HepG2 (cell line): ENCODE results near the gene ITPRIP. TPM values are rescaled to one million over a fixed set of nuclear protein-coding genes. Genes with fewer than 3 reads are reported as not detected.

ENCODE experiments used
- AFF4 ChIP-seq: sonication (generic); formaldehyde crosslinking; IDR thresholded peaks from 2 replicates; pipeline ENCODE4 v1.4.0; 2020; ENCODE audit warnings: missing genetic modification reagents
- HINFP ChIP-seq: sonication (generic); formaldehyde crosslinking; IDR thresholded peaks from 2 replicates; pipeline ENCODE4 v1.4.0; 2020; ENCODE audit warnings: low read depth, mild to moderate bottlenecking, missing genetic modification reagents
- KIAA2018 ChIP-seq: sonication (generic); formaldehyde crosslinking; IDR thresholded peaks from 2 replicates; pipeline ENCODE4 v1.5.0; 2020; ENCODE audit warnings: mild to moderate bottlenecking, missing genetic modification reagents, borderline replicate concordance
- MLX ChIP-seq: IDR thresholded peaks from 2 replicates; pipeline ENCODE4 v1.6.1; 2016
- SP1 ChIP-seq, 2 experiments: fragments of 450-650 bp in 1 of 2; sonication (generic) in 1 of 2; formaldehyde crosslinking in 1 of 2; IDR thresholded peaks; 2 replicates each; pipeline versions ENCODE4 v1.4.0 to v1.6.1; 2016 to 2020; ENCODE audit warnings: missing genetic modification reagents in 1 of 2
- ZNF234 ChIP-seq: sonication (generic); formaldehyde crosslinking; conservative IDR thresholded peaks from 2 replicates; pipeline ENCODE4 v1.5.1; 2020; ENCODE audit warnings: mild to moderate bottlenecking, missing genetic modification reagents
- ZNF275 ChIP-seq: sonication (generic); formaldehyde crosslinking; IDR thresholded peaks from 2 replicates; pipeline ENCODE4 v1.8.0; 2022; ENCODE audit warnings: missing genetic modification reagents, mild to moderate bottlenecking, inconsistent platforms, borderline replicate concordance
- ZNF281 ChIP-seq: sonication (generic); formaldehyde crosslinking; IDR thresholded peaks from 2 replicates; pipeline ENCODE4 v1.4.0; 2020; ENCODE audit warnings: missing genetic modification reagents, borderline replicate concordance
- ZNF580 ChIP-seq: IDR thresholded peaks from 2 replicates; pipeline ENCODE4 v1.6.1; 2016; ENCODE audit warnings: low read depth, borderline replicate concordance
- polyA plus RNA-seq, 8 experiments: library from polyadenylated mRNA; depleted of rRNA in 3 of 8; stranded (reverse) in 7 of 8; unstranded in 1 of 8; fragments of >200 nt; fragmentation: Illumina TruSeq in 4 of 8; extraction: Trizol in 4 of 8; gene quantifications; 2 replicates each; pipeline versions ENCODE4 v1.2.1 to v1.2.3, GENCODE V29; 2011 to 2016; ENCODE audit warnings: low read depth in 4 of 8, missing spikeins in 1 of 8, mixed read lengths in 1 of 8; ENCODE audit not compliant: insufficient read depth in 1 of 8
- total RNA-seq, 5 experiments: library from RNA; depleted of rRNA; stranded (reverse); fragments of >200 nt; fragmentation: Illumina TruSeq; extraction: Trizol; gene quantifications; 2 replicates each; pipeline ENCODE4 v1.2.3, GENCODE V29; 2016; ENCODE audit warnings: low read depth in 1 of 5

The ITPRIP gene
- total and polyA plus RNA-seq, 2 of the 13 experiments (the other 11 are each of a cell fraction or from before 2014, with no cell fraction given), result 1.00 to 2.8 TPM

- TF ChIP-seq KIAA2018 (CRISPR knock-in tag), result no peak
- TF ChIP-seq SP1 (IDR thresholded peaks at IDR 0.05), result no peak
- no peak for TF ChIP-seq SP1 (CRISPR knock-in tag; IDR thresholded peaks at IDR 0.05)
- peak; percentile 11; the same call in 1 of the 2 replicates for TF ChIP-seq ZNF281 (CRISPR knock-in tag)
- no peak for TF ChIP-seq AFF4 (CRISPR knock-in tag)
- no peak for TF ChIP-seq ZNF275
- no peak for TF ChIP-seq ZNF580 (CRISPR knock-in tag)
- TF ChIP-seq MLX (CRISPR knock-in tag), result peak; percentile 76
- no peak for TF ChIP-seq HINFP (CRISPR knock-in tag)
- TF ChIP-seq ZNF234, result no peak
Observed at GRCh38 chr10:104288355-104288754, 49.9 kb downstream of the ITPRIP start (continued).
